GM20000 (cell line): Measurements from ENCODE around the gene SCYL2.
"Not testable (repeated sequence)": the region's sequence is repeated elsewhere in the genome, so short reads cannot be mapped to it uniquely, and the experiment has no call there.

ENCODE experiments used
- DNase-seq: peaks from one replicate; pipeline ENCODE4 v3.0.0; 2012; ENCODE audit warnings: low spot score
- TF ChIP-seq, protein P1 (sequence below): IDR thresholded peaks from 2 replicates; pipeline ENCODE4 v1.5.1; 2012; ENCODE audit warnings: mild to moderate bottlenecking, control low read depth; ENCODE audit errors: extremely low read depth, missing control alignments

Gene SCYL2

DNA sequence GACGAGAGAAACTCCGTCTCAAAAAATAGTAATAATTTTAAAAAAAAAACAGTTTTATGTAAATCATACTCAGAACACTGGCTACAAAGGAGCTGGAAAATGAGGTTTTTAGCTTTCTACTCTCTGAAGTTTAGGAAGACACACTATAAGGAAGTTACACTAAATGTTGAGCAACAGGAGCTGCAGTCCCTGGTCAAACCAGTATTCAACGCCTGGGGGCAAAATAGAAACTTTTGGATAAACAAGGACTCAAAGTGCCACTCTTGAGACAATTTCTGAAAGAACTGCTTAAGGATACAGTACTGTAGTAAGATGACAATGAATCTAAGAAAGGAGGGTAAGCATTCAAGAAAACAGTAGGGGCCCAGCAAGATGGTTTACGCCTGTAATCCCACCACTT, 37.1 kb upstream of the SCYL2 start:
- DNase-seq: no peak
- TF ChIP-seq, protein P1, sequence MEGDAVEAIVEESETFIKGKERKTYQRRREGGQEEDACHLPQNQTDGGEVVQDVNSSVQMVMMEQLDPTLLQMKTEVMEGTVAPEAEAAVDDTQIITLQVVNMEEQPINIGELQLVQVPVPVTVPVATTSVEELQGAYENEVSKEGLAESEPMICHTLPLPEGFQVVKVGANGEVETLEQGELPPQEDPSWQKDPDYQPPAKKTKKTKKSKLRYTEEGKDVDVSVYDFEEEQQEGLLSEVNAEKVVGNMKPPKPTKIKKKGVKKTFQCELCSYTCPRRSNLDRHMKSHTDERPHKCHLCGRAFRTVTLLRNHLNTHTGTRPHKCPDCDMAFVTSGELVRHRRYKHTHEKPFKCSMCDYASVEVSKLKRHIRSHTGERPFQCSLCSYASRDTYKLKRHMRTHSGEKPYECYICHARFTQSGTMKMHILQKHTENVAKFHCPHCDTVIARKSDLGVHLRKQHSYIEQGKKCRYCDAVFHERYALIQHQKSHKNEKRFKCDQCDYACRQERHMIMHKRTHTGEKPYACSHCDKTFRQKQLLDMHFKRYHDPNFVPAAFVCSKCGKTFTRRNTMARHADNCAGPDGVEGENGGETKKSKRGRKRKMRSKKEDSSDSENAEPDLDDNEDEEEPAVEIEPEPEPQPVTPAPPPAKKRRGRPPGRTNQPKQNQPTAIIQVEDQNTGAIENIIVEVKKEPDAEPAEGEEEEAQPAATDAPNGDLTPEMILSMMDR: no peak

DNA sequence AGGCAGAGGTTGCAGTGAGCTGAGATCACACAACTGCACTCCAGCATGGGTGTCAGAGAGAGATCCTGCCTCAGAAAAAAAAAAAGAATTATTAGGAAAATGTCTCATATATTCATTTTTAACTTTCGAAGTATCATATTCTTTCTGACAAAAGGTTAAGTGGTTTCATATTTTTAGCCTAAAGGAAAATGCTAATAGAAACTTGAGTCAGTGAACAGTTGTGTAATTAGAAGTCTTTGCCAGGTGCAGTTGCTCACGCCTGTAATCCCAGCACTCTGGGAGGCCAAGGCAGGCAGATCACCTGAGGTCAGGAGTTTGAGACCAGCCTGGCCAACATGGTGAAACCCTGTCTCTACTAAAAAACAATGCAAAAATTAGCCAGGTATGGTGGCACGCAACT, 35.1 kb upstream of the SCYL2 start:
- DNase-seq: not testable (repeated sequence)

DNA sequence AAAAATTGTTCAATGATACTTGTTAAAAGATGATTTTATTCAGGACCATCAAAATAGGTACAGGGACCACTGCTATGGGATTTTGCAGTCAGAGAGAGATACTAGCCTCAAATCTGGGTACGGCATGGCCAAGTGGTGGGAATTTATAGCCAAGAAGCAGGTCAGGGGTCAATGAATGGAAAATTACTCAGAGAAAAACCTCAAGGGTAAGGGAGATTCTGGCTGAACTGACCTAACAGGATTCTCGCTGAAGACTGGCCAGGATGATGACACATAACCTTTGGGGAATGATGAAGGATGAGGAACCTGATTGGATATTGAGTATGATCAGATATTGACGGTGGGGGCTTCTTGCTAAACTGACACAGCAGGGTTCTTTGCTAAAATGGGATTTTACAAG, 32.8 kb upstream of the SCYL2 start:
- DNase-seq: no peak
- TF ChIP-seq, protein P1: no peak

DNA sequence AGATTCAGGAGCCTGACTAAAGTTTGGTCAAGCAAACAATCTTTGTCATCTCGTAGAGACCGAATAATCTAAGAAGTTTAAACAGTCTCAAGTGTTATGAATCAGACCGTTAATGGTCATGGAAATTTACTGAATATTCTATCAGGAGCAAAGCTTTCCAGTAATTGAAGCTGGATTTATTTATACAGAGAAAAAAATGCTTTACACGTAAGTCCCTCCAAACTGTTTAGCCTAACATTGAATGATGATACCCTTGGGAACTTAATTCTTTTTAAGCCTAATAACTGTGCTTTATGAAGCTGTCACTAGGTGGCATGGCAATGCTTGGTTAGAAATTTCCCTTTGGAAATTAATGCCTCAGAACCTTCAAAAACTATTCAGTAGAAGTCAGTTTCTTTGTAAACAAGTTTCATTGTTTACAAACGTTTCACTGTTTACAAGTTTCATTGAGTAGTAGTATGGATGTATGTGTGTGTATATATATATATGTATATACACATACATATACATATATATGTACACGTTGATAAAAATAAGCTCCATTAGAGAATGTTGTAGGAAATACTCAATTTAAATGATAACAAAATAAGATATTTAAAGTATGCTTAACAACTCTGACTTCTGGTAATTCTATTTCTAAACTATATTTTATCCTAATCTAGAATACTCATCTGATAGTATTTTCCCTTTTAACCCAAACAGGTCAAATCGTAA, 32.2 kb upstream of the SCYL2 start:
- peak; percentile 25 for DNase-seq
- TF ChIP-seq, protein P1: peak; percentile 59

DNA sequence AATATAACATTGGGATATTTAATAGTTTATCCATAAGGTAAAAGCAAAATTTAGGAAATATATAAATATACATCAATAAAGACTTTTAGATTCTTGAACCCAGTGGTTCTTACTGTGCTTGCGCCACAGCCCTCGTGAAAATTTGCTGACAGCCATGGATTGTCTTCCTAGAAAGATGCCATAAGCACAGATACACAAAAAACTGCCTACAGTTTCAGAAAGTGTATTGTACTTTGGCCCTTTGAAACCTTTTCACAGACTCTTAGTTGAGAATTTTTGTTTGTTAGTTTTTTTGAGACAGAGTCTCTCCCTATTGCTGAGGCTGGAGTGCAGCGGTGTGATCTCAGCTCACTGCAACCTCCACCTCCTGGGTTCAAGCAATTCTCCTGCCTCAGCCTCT, 28.2 kb upstream of the SCYL2 start:
- no peak for DNase-seq
- TF ChIP-seq, protein P1: no peak

DNA sequence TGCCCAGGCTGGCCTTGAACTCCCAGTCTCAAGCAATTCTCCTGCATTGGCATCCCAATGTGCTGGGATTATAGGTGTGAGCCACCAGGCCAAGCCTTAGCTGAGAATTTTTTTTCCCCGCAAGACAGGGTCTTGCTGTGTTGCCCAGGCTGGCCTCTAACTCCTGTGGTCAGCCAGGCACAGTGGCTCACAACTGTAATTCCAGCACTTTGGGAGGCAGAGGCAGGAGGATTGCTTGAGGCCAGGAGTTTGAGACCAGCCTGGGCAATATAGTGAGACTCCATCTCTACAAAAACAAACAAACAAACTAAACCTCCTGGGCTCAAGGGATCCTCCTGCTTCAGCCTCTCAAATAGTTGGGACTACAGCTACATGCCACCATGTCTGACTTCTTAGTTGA, 27.4 kb upstream of the SCYL2 start:
- DNase-seq: no peak
- TF ChIP-seq, protein P1: no peak

DNA sequence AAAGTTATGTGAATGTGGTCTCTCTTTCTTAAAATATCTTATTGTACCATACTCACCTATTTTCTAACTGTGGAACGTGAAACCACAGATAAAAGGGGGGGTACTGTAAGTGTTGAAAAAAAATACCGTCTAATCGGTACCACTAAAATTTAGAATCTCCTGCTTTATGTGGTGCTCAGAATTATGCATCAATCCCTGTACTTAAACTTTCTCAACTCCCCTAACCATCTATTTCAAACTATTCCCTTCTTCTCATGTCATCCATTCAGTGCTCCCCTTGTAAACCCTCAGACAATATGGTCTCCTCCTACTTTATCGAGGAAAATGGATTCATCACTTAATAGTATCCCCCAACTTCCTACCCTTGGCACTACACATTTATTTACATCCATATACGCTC, 23.8 kb upstream of the SCYL2 start:
- DNase-seq: no peak
- TF ChIP-seq, protein P1: no peak

DNA sequence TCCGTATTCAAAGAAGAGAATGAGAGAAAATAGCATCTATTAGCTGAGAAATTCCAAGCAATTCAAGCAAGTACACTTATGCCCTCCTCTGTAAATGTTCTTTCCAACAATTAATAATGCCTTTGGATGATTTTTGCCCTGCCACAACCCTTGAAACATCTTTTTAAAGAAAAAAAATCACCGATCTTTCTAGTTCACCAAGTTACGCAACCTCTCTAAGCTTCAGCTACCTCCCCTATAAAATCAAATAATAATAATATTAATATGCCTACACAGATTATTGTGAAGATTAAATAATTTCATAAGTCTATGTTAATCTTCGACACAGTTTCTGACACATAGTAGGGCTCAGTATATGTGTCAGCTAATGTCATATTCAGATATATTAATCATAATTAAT, 19.2 kb upstream of the SCYL2 start:
- DNase-seq: no peak
- TF ChIP-seq, protein P1: no peak
